ENCODE data around the gene SHANK1.

SHANK1 gene

GRCh38 chr19:50678323-50678722, 41.3 kb downstream of the SHANK1 start:
- ATAC-seq: no peak

GRCh38 chr19:50677636-50678035, 42.0 kb downstream of the SHANK1 start:
- ATAC-seq: no peak

GRCh38 chr19:50676625-50677197, 42.9 kb downstream of the SHANK1 start:
- ATAC-seq: no peak

GRCh38 chr19:50673118-50673517, 46.5 kb downstream of the SHANK1 start:
- no peak for ATAC-seq

- no peak for ATAC-seq
These were observed 49.6 kb downstream of the SHANK1 start for GRCh38 chr19:50670102-50670380.

GRCh38 chr19:50669302-50670101, 50.1 kb downstream of the SHANK1 start:
- no peak for ATAC-seq

GRCh38 chr19:50668879-50669278, 50.7 kb downstream of the SHANK1 start:
- no peak for ATAC-seq

- ATAC-seq: no peak
These were observed 51.2 kb downstream of the SHANK1 start for GRCh38 chr19:50668416-50668815.

- no peak for ATAC-seq
These were observed 51.8 kb downstream of the SHANK1 start for GRCh38 chr19:50667759-50668231.

GRCh38 chr19:50667177-50667758, 52.3 kb downstream of the SHANK1 start:
- ATAC-seq: no peak

- ATAC-seq: no peak
These were observed 53.0 kb downstream of the SHANK1 start for GRCh38 chr19:50666346-50667176.

GRCh38 chr19:50664204-50664603, 55.4 kb downstream of the SHANK1 start:
- ATAC-seq: no peak

GRCh38 chr19:50663482-50663790, 56.2 kb downstream of the SHANK1 start:
- ATAC-seq: no peak

GRCh38 chr19:50662651-50663481, 56.7 kb downstream of the SHANK1 start:
- no peak for ATAC-seq

- ATAC-seq: no peak
These were observed 57.6 kb downstream of the SHANK1 start for GRCh38 chr19:50661766-50662650.

GRCh38 chr19:50661023-50661422, 58.6 kb downstream of the SHANK1 start:
- ATAC-seq: no peak

- ATAC-seq: no peak
These were observed 59.6 kb downstream of the SHANK1 start for GRCh38 chr19:50660088-50660366.

GRCh38 chr19:50659318-50660087, 60.1 kb downstream of the SHANK1 start:
- ATAC-seq: no peak

GRCh38 chr19:50658441-50659317, 60.9 kb downstream of the SHANK1 start:
- ATAC-seq: no peak
